Left lung (tissue), 10 donors: ENCODE measurements around the gene ADGRB2. TPM values are rescaled to one million over a fixed set of nuclear protein-coding genes. Genes with fewer than 3 reads are reported as not detected.

Experiments
- ATAC-seq: fragments of 200-7000 bp; cut with Tn5 transposase; one replicate; pipeline ENCODE4 v1.9.1; 2020; ENCODE audit warnings: moderate library complexity
- DNase-seq, 4 donors: peaks; one replicate each; pipeline ENCODE4 v3.0.0-alpha.2; 2013 to 2020
- H3K27ac ChIP-seq, 2 donors: fragments of 200-600 bp; sonication (generic) in 1 of 2; one replicate each; pipeline versions ENCODE4 v1.5.0 to v1.8.0; 2020 to 2021
- H3K27me3 ChIP-seq, 2 donors: fragments of 200-600 bp; sonication (generic) in 1 of 2; one replicate each; pipeline versions ENCODE4 v1.5.0 to v1.8.0; 2020 to 2021
- H3K36me3 ChIP-seq, 2 donors: fragments of 200-600 bp; sonication (generic) in 1 of 2; one replicate each; pipeline versions ENCODE4 v1.5.0 to v1.8.0; 2020 to 2021
- H3K4me1 ChIP-seq, 2 donors: fragments of 200-600 bp; one replicate each; pipeline ENCODE4 v1.8.0; 2021
- H3K4me3 ChIP-seq, 2 donors: fragments of 200-600 bp; sonication (generic) in 1 of 2; one replicate each; pipeline versions ENCODE4 v1.5.0 to v1.8.0; 2020 to 2021; ENCODE audit warnings: mild to moderate bottlenecking in 1 of 2
- H3K9me3 ChIP-seq, 2 donors: fragments of 200-600 bp; sonication (generic) in 1 of 2; one replicate each; pipeline versions ENCODE4 v1.5.0 to v1.8.0; 2020 to 2021
- intact Hi-C, 2 donors: fragments of 100-400 bp; cut with DNase I; formaldehyde crosslinking; loops; one replicate each; pipeline versions ENCODE4 v1.11.2 to v1.14.2; 2022
- polyA plus RNA-seq, 6 donors: library from polyadenylated mRNA; unstranded; fragments of 120-200 nt; gene quantifications; one replicate each; pipeline ENCODE4 v1.2.1, GENCODE V29; 2013; ENCODE audit not compliant: insufficient read length in 6 of 6
- total RNA-seq, 2 donors: library from RNA; stranded (reverse); fragmentation: NEBNext Ultra II Directional; extraction: Animal tissue kit (Norgen Biotek cat#: 25700); gene quantifications; one replicate each; pipeline ENCODE4 v1.2.1, GENCODE V29; 2021
- TF ChIP-seq, protein P1 (sequence below), 2 donors: fragments of 200-600 bp; sonication (generic) in 1 of 2; IDR thresholded peaks; one replicate each; pipeline versions ENCODE4 v1.5.0 to v1.8.0; 2021; ENCODE audit warnings: antibody characterized with exemption in 2 of 2
- donor health status: DM: no; HTN: yes; CAD: no.
- donor health status: DM: no; HTN: no; CAD: no.

Gene ADGRB2
- total and polyA plus RNA-seq, 8 donors, result 1.8 to 27.1 (median 16.7) TPM

DNA sequence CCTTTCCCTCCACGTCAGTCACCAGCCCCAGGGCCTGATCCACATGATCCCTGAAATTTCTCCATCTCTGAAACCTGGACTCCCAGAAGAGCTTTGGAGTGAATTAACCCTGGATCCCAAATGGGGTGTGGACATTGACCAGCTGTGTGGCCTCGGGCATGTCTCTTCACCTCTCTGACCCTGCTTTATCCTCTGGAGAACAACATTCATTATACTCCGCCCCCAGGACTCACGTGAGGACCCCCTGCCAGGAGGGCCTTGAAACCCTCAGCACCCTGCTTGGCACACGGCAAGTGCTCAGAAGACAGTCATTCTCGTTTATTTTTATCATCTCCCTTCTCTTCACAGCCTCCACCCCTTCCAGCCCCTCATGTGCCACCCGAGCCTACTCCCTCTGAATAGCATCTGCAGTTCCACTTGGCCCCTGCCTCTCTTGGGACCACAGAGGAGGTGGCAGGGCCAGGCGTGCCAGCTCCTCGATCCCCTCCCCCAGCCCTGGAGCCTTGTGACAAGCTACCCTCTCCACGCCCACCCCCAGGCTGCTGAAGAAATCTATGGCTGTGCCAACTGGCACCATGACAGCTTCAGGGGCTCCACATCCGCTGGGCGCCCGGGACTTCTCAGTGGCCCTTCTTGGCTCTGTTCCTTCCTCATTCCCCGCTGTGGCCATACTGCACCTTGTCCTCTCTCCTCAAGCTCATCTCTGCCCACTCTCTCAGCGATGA is 18.0 kb downstream of the ADGRB2 start:
- TF ChIP-seq, protein P1, sequence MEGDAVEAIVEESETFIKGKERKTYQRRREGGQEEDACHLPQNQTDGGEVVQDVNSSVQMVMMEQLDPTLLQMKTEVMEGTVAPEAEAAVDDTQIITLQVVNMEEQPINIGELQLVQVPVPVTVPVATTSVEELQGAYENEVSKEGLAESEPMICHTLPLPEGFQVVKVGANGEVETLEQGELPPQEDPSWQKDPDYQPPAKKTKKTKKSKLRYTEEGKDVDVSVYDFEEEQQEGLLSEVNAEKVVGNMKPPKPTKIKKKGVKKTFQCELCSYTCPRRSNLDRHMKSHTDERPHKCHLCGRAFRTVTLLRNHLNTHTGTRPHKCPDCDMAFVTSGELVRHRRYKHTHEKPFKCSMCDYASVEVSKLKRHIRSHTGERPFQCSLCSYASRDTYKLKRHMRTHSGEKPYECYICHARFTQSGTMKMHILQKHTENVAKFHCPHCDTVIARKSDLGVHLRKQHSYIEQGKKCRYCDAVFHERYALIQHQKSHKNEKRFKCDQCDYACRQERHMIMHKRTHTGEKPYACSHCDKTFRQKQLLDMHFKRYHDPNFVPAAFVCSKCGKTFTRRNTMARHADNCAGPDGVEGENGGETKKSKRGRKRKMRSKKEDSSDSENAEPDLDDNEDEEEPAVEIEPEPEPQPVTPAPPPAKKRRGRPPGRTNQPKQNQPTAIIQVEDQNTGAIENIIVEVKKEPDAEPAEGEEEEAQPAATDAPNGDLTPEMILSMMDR (IDR thresholded peaks at IDR 0.05), result no peak
- ATAC-seq (no peak), DNase-seq (peak in 2 of 4 donors; percentile 51)
- no peak overlapping the region for H3K4me3 ChIP-seq
- H3K36me3 ChIP-seq, result no peaks in the 10 kb centered on the region
- peaks cover 0 to 11% of the 10 kb centered on the region in 2 donors for H3K27me3 ChIP-seq
- no peaks in the 10 kb centered on the region for H3K9me3 ChIP-seq
- intact Hi-C loops, result no loop called here
- H3K27ac ChIP-seq, result no peak overlapping the region
- no peaks in the 10 kb centered on the region for H3K4me1 ChIP-seq

DNA sequence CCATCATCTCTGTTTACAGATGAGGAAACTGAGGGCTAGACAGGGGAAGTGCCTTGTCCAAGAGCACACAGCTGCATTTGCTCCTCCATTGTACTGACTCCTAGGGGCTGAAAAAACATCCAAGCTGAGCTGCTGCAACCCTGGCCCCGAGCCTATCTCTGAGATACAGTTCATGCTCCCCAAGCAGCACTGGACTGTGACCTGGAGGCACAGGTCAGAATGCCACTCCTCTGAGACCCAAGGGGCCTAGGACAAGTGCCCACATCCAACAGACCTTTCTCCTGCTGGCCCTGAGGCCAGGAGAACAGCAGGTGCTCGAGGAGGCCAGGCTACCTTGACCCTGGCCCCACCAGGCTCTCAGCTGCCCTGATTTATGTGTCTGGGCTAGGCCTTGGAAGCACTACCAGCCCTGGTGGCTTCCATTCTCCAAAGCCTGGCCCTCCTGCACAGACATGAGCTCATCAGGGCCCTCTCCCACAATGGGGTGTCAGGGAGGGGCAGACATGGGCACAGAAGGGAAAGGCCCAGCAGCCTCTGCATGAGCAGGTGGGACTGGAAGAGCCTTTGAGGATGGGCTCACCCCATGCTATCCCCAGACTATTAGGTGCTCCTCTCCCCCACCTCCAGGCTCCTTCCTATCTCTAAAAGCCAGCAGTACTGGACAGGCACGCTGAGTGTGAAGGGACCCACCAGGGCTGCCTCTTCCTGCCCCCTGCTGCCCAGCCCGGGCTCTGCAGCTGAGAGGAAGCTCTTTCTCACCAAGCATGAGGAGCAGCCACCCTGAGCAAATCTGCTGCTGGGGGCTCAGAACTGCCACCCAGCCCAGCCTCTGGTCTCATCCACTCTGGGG is 18.8 kb downstream of the ADGRB2 start:
- H3K36me3 ChIP-seq, result no peaks in the 10 kb centered on the region
- no peak overlapping the region for H3K27ac ChIP-seq
- intact Hi-C loops, result no loop called here
- H3K27me3 ChIP-seq, result peaks cover 0 to 4% of the 10 kb centered on the region in 2 donors
- H3K4me3 ChIP-seq, result no peak overlapping the region
- DNase-seq (peak in 2 of 4 donors; percentile 48 to 69), ATAC-seq (peak; percentile 88)
- no peaks in the 10 kb centered on the region for H3K4me1 ChIP-seq
- no peaks in the 10 kb centered on the region for H3K9me3 ChIP-seq
- TF ChIP-seq, protein P1 (IDR thresholded peaks at IDR 0.05), result peak; percentile 43 to 60

DNA sequence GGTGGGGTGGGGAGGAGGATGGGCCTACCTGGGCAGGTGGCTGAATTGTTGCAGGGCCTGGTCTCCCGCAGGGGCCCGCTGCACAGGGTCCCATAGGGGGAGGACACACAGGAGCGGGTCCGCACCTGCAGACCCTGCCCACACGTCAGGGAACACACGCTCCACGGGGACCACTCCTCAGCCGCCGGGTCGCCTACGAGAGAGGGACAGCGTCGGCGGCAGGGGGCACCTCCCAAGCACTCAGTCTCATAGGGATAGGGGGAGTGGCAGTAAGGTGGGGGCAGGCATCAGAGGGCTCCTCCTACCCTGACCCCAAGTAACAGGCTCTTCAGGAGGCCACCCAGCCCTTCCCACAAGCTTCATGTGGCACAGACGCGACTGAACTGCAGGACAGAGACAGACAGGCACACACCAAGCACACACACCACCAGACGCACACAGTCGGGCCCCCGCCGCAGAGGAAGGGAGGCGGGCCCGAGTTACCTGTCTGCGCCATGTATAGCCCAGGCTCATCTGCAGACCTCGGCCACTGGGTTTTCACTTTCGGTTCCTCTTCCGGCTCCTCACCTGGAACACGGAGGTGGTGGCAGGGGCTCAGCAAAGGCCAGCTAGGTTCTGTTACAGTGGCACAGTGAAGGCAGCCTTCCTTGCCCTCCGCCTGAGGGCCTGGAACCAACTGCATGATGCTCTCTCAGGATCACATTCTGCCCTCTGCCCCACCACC is 19.8 kb downstream of the ADGRB2 start:
- DNase-seq (peak in 1 of 4 donors; percentile 39), ATAC-seq (no peak)
- no peaks in the 10 kb centered on the region for H3K9me3 ChIP-seq
- H3K27me3 ChIP-seq, result peaks cover 0 to 11% of the 10 kb centered on the region in 2 donors
- no peaks in the 10 kb centered on the region for H3K36me3 ChIP-seq
- H3K4me1 ChIP-seq, result no peaks in the 10 kb centered on the region
- intact Hi-C loops, result no loop called here
- no peak overlapping the region for H3K27ac ChIP-seq
- H3K4me3 ChIP-seq, result no peak overlapping the region
- TF ChIP-seq, protein P1 (IDR thresholded peaks at IDR 0.05), result no peak

DNA sequence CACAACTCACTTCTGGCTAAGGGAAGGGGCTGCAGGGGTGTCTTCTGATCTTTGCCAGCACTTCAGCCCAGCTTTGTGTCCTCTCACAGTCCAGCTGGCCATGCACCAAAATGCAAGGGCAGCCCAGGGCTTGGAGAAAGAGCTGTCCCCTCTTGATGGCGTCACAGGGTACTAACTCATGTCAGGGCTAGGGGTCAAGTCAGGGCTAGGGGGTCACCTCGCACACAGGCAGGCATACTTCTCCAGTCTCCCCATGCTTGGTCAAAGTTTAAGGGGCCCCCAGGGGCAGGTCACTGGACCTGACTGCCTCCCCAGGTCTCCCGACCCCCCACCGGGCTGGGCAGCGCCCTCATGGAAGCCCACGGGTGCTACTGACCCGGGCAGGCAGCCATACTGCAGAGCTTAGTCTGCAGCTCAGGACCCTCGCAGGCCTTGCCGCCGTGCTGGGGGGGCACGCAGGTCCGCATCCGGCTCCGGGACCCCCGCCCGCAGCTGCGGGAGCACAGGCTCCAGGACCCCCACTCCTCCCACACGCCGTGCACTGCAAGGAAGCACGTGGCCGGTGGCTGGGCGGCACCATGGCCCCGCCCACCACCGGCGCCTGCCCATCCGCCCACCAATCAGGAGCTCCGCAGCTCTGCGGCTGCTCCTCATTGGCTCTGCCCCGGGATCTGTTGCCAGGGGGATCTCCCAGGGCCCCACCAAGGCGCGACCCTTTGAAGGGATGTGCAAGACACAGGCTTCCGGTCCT is 21.5 kb downstream of the ADGRB2 start:
- TF ChIP-seq, protein P1 (IDR thresholded peaks at IDR 0.05), result no peak
- no peaks in the 10 kb centered on the region for H3K9me3 ChIP-seq
- H3K4me3 ChIP-seq, result no peak overlapping the region
- DNase-seq (no peak), ATAC-seq (no peak)
- H3K4me1 ChIP-seq, result no peaks in the 10 kb centered on the region
- intact Hi-C loops, result no loop called here
- no peak overlapping the region for H3K27ac ChIP-seq
- H3K27me3 ChIP-seq, result peaks cover 0 to 13% of the 10 kb centered on the region in 2 donors
- no peaks in the 10 kb centered on the region for H3K36me3 ChIP-seq
